GM19351 (cell line): ENCODE data around the gene OMD.
A peak's percentile ranks its signal among the peaks of the same experiment; 100 is the strongest.
"Not testable (repeated sequence)": the region's sequence is repeated elsewhere in the genome, so short reads cannot be mapped to it uniquely, and the experiment has no call there.

Experiments used
- ATAC-seq: cut with Tn5 transposase; IDR thresholded peaks from one replicate; pipeline ENCODE4 v1.9.1; 2021; ENCODE audit warnings: mild to moderate bottlenecking, moderate library complexity; ENCODE audit not compliant: unreplicated experiment

The OMD gene

GRCh38 chr9:92414566-92414965, 9.7 kb downstream of the OMD start:
- no peak for ATAC-seq

- not testable (repeated sequence) for ATAC-seq
These were observed 13.1 kb downstream of the OMD start for GRCh38 chr9:92411157-92411556.

- ATAC-seq, result no peak
These were observed 15.4 kb downstream of the OMD start for GRCh38 chr9:92408747-92409478.

- ATAC-seq, result no peak
These were observed 16.5 kb downstream of the OMD start for GRCh38 chr9:92407818-92408217.

GRCh38 chr9:92406477-92406876, 17.8 kb downstream of the OMD start:
- ATAC-seq, result peak; percentile 75

GRCh38 chr9:92405818-92406217, 18.5 kb downstream of the OMD start:
- no peak for ATAC-seq

GRCh38 chr9:92404042-92404836, 20.0 kb downstream of the OMD start, which contains the start of gene OGN:
OGN (minus strand) TSS chr9:92404578; CDS start chr9:92403407, 1,171 bp downstream.
- no peak for ATAC-seq

GRCh38 chr9:92402826-92403745, 21.2 kb downstream of the OMD start:
- ATAC-seq, result no peak

- ATAC-seq, result no peak
These were observed 21.9 kb downstream of the OMD start for GRCh38 chr9:92402360-92402759.

- no peak for ATAC-seq
These were observed 26.4 kb downstream of the OMD start for GRCh38 chr9:92397853-92398252.

- no peak for ATAC-seq
These were observed 28.7 kb downstream of the OMD start for GRCh38 chr9:92395617-92396016.

- no peak for ATAC-seq
These were observed 30.6 kb downstream of the OMD start for GRCh38 chr9:92393686-92394085.

GRCh38 chr9:92392690-92393089, 31.6 kb downstream of the OMD start:
- ATAC-seq, result no peak

- ATAC-seq, result no peak
These were observed 38.3 kb downstream of the OMD start for GRCh38 chr9:92385953-92386352.

GRCh38 chr9:92385477-92385876, 38.8 kb downstream of the OMD start:
- no peak for ATAC-seq

- no peak for ATAC-seq
These were observed 39.3 kb downstream of the OMD start for GRCh38 chr9:92385001-92385400.

- no peak for ATAC-seq
These were observed 39.9 kb downstream of the OMD start for GRCh38 chr9:92384375-92384774.

- no peak for ATAC-seq
These were observed 42.5 kb downstream of the OMD start for GRCh38 chr9:92381775-92382174.

GRCh38 chr9:92380603-92381002, 43.7 kb downstream of the OMD start:
- ATAC-seq, result no peak

GRCh38 chr9:92378865-92379560, 45.3 kb downstream of the OMD start:
- ATAC-seq, result no peak

GRCh38 chr9:92377876-92378275, 46.4 kb downstream of the OMD start:
- ATAC-seq, result no peak
